ENCODE results near the gene C6orf136. TPM values are rescaled to one million over a fixed set of nuclear protein-coding genes. Genes with fewer than 3 reads are reported as not detected.

Gene C6orf136
- total and polyA plus RNA-seq, 2 experiments from 2014 or later, result 2.4 to 8.6 TPM

- in situ Hi-C loops (cut with MboI), result no loop called here
- WGBS, 2 experiments (ENCODE audit: low coverage in 1 of 2, low lambda C conversion rate in 2 of 2, missing lambda C conversion rate in 2 of 2), result 1 to 2% methylated on average over 6 of the region's 6 CpGs
- Histone ChIP-seq H3K79me2 (ENCODE audit: insufficient read depth) (peaks cover 73% of the 10 kb centered on the region), H3K27ac (peak overlapping the region; percentile 98), H3K4me3 (peak overlapping the region; percentile 98), H3K4me1 (ENCODE audit: insufficient read depth) (peaks cover 32% of the 10 kb centered on the region), H3K9me2 (ENCODE audit: insufficient read depth) (no peaks in the 10 kb centered on the region), H3K9ac (peak overlapping the region; percentile 100), H3K9me3 (ENCODE audit: low read depth) (no peaks in the 10 kb centered on the region), H2AFZ (no peak overlapping the region), H4K20me1 (ENCODE audit: insufficient read depth) (no peaks in the 10 kb centered on the region), H3K36me3 (ENCODE audit: low read depth) (peaks cover 17% of the 10 kb centered on the region), H3F3A (ENCODE audit: insufficient read depth) (peaks cover 67% of the 10 kb centered on the region), H3K27me3 (replicated peaks; ENCODE audit: insufficient read depth) (no peaks in the 10 kb centered on the region), H3K4me2 (ENCODE audit: unreplicated experiment) (peak overlapping the region; percentile 95)
- peak; percentile 98 for DNase-seq
- TF ChIP-seq EZH2phosphoT487 (IDR thresholded peaks at IDR 0.05; ENCODE audit: insufficient read depth, low read depth) (no peak), EZH2 (IDR thresholded peaks at IDR 0.05; ENCODE audit: insufficient read depth, poor library complexity, severe bottlenecking) (no peak)
These were observed 32.1 kb upstream of the C6orf136 start for GRCh38 chr6:30614843-30615218.

GRCh38 chr6:30615219-30615957 lies 31.5 kb upstream of the C6orf136 start:
- 1 to 2% methylated on average over 10 of the region's 10 CpGs for WGBS, 2 experiments (ENCODE audit: low coverage in 1 of 2, low lambda C conversion rate in 2 of 2, missing lambda C conversion rate in 2 of 2)
- no peaks in the 10 kb centered on the region for H3K27me3 ChIP-seq (replicated peaks; ENCODE audit: insufficient read depth)
- peaks cover 71% of the 10 kb centered on the region for H3K79me2 ChIP-seq (ENCODE audit: insufficient read depth)

GRCh38 chr6:30615958-30616810 lies 30.7 kb upstream of the C6orf136 start:
- H3K4me1 ChIP-seq (ENCODE audit: insufficient read depth), result peaks cover 32% of the 10 kb centered on the region
- H3K9me3 ChIP-seq (ENCODE audit: low read depth), result no peaks in the 10 kb centered on the region
- H3K27me3 ChIP-seq (replicated peaks; ENCODE audit: insufficient read depth), result no peaks in the 10 kb centered on the region
- DNase-seq, result peak; percentile 62
- no peaks in the 10 kb centered on the region for H3K9me2 ChIP-seq (ENCODE audit: insufficient read depth)
- H3K36me3 ChIP-seq (ENCODE audit: low read depth), result peaks cover 23% of the 10 kb centered on the region
- peak overlapping the region; percentile 98 for H3K27ac ChIP-seq
- no peak for TF ChIP-seq EZH2phosphoT487 (IDR thresholded peaks at IDR 0.05; ENCODE audit: insufficient read depth, low read depth)
- TF ChIP-seq EZH2 (IDR thresholded peaks at IDR 0.05; ENCODE audit: insufficient read depth, poor library complexity, severe bottlenecking), result no peak
- peak overlapping the region; percentile 98 for H3K4me3 ChIP-seq
- in situ Hi-C loops (cut with MboI), result no loop called here
- peak overlapping the region; percentile 95 for H3K4me2 ChIP-seq (ENCODE audit: unreplicated experiment)
- H4K20me1 ChIP-seq (ENCODE audit: insufficient read depth), result no peaks in the 10 kb centered on the region
- H3K9ac ChIP-seq, result peak overlapping the region; percentile 100
- H3K79me2 ChIP-seq (ENCODE audit: insufficient read depth), result peaks cover 71% of the 10 kb centered on the region
- WGBS, 2 experiments (ENCODE audit: low coverage in 1 of 2, low lambda C conversion rate in 2 of 2, missing lambda C conversion rate in 2 of 2), result 0% methylated on average over 10 of the region's 10 CpGs
- H3F3A ChIP-seq (ENCODE audit: insufficient read depth), result peaks cover 54% of the 10 kb centered on the region
- no peak overlapping the region for H2AFZ ChIP-seq

More at GRCh38 chr6:30615219-30615957, 31.5 kb upstream of the C6orf136 start:
- Histone ChIP-seq H3K9me2 (ENCODE audit: insufficient read depth) (no peaks in the 10 kb centered on the region), H3K27ac (peak overlapping the region; percentile 98), H3K9me3 (ENCODE audit: low read depth) (no peaks in the 10 kb centered on the region), H2AFZ (no peak overlapping the region), H3K36me3 (ENCODE audit: low read depth) (peaks cover 17% of the 10 kb centered on the region), H3K9ac (peak overlapping the region; percentile 100), H3K4me3 (peak overlapping the region; percentile 98), H3F3A (ENCODE audit: insufficient read depth) (peaks cover 62% of the 10 kb centered on the region), H3K4me2 (ENCODE audit: unreplicated experiment) (peak overlapping the region; percentile 95), H4K20me1 (ENCODE audit: insufficient read depth) (no peaks in the 10 kb centered on the region), H3K4me1 (ENCODE audit: insufficient read depth) (peaks cover 32% of the 10 kb centered on the region)
- in situ Hi-C loops (cut with MboI), result no loop called here
- DNase-seq, result peak; percentile 85
- no peak for TF ChIP-seq EZH2phosphoT487 (IDR thresholded peaks at IDR 0.05; ENCODE audit: insufficient read depth, low read depth)
- TF ChIP-seq EZH2 (IDR thresholded peaks at IDR 0.05; ENCODE audit: insufficient read depth, poor library complexity, severe bottlenecking), result no peak

DNA sequence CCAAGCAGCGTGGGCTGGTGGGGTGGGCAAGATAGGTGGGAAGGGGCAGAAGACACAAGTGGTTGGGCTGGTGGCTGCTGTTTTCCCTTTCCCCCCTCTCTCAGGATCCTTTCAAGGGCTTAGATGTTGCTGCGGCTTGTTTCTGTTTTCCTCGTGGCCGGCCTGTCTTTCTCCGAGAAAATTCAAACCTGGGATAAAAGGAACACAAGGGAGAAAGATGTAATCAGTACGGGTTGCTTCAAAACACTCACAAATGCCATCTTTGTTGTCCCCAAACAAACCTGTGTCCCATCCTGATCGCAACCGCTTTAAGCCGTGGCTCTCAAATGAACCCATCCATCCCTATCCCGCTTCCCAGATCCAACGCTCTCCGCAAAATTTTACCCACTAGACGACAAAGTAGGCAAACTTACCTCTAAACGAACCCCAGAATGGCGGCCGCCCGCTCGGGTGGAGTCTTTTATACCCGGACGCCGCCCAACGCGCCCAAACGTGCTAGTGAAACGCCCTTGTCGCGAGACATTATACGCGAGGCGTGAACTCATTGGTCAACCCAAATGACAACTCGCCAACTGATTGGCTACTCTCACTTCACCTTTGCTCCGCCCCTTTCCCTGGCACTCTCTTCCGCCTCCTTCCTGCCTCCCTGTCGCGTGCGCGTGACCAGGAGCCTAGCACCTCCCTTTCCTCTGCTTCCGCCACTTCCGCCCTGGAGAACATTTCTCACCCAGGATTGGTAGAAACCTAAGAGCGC lies 29.9 kb upstream of the C6orf136 start, which contains the start of gene PPP1R10:
PPP1R10 (minus strand) TSS at position 433 of the 754 bp plus-strand sequence. CDS start 7,299 bp downstream, outside the sequence.
- H3K4me1 ChIP-seq (ENCODE audit: insufficient read depth), result peaks cover 32% of the 10 kb centered on the region
- peaks cover 46% of the 10 kb centered on the region for H3F3A ChIP-seq (ENCODE audit: insufficient read depth)
- H3K4me2 ChIP-seq (ENCODE audit: unreplicated experiment), result peak within 1 kb of the TSS; percentile 95
- H3K9ac ChIP-seq, result peak within 1 kb of the TSS; percentile 100
- H2AFZ ChIP-seq, result peak within 1 kb of the TSS; percentile 88
- H3K9me3 ChIP-seq (ENCODE audit: low read depth), result no peaks in the 10 kb centered on the region
- peaks cover 69% of the 10 kb centered on the region for H3K79me2 ChIP-seq (ENCODE audit: insufficient read depth)
- peaks cover 29% of the 10 kb centered on the region for H3K36me3 ChIP-seq (ENCODE audit: low read depth)
- H3K27me3 ChIP-seq (replicated peaks; ENCODE audit: insufficient read depth), result no peaks in the 10 kb centered on the region
- H3K27ac ChIP-seq, result peak within 1 kb of the TSS; percentile 98
- H4K20me1 ChIP-seq (ENCODE audit: insufficient read depth), result no peaks in the 10 kb centered on the region
- no peaks in the 10 kb centered on the region for H3K9me2 ChIP-seq (ENCODE audit: insufficient read depth)
- no peak for TF ChIP-seq EZH2 (IDR thresholded peaks at IDR 0.05; ENCODE audit: insufficient read depth, poor library complexity, severe bottlenecking)
- TF ChIP-seq EZH2phosphoT487 (IDR thresholded peaks at IDR 0.05; ENCODE audit: insufficient read depth, low read depth), result no peak
- 0% methylated on average over 40 of the region's 40 CpGs for WGBS, 2 experiments (ENCODE audit: low coverage in 1 of 2, low lambda C conversion rate in 2 of 2, missing lambda C conversion rate in 2 of 2)
- H3K4me3 ChIP-seq, result peak within 1 kb of the TSS; percentile 99
- in situ Hi-C loops (cut with MboI), result no loop called here
- peak; percentile 100 for DNase-seq
